Measurements from ENCODE around the gene KIF5C.
"Not testable (repeated sequence)": the region's sequence is repeated elsewhere in the genome, so short reads cannot be mapped to it uniquely, and the experiment has no call there.

KIF5C gene

DNA sequence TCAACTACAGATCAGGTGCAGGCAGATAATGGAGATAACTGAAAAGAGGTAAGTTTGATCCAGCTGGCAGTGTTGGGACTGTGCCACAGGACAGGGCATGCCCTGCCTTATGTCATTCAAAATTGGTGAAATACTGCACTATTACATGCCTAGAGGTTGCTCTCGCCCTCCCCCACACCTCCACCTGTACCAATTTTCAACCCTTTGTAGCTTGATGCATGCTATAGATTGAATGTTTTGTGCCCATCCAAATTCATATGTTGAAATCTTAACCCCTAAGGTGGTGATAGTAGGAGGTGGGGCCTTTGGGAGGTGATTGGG, 91.4 kb downstream of the KIF5C start:
- no peak for DNase-seq

DNA sequence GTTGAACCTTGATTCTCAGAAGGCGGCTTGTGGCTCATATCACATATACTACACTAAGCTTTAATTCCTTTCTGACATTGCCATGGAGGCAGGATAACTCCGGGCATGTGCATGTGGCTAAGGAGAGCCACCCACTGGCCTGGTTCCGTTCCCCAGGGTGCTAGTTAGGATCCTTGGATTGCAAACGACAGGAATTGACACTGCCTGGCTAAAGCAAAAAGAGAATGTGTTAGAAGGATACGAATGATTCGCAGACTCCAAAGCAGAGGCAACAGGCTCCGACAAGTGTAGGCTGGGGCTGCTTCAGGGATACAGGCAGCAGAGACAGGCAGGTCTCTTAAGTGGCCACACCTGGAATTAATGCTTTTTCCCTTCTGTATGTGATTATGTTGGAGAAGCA, 92.0 kb downstream of the KIF5C start:
- no peak for DNase-seq

DNA sequence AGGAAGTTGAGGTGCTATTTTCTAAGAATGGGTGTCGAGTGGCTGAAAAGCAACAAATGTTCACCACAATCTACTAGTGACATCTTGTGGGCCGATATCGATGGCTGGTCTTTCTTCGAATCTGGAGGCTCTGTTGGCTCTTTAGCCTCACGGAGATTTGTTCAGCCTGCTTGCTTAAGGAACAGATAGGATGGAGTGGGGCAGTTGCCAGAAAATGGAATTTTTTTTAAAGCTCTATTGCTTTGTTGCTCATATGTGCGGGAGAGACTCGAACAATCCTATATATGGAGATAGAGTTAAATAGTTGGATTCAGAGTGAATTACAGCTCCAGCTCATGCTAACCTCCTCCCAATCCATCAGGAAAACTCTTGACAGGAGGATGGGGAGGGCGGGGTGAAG, 92.6 kb downstream of the KIF5C start:
- peak; percentile 32 for DNase-seq

DNA sequence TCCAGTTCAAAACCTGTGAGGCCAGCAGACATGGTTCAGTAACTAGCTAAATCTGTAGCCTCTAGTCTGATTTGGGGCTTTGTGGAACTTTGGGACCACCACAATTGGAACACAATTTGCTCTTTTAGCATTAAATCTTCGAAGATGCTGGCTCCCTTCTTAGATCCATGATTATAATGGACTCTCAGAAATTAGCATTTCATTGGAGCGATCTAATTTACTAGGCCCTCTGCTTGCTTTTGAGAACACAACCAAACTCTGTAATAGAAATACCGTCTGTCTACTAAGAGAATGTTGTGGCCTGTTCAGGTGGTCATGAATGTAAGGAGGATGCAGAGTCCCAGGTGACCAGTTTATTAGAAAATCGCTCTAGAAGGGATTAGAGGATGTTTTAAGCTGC, 93.3 kb downstream of the KIF5C start:
- no peak for DNase-seq

DNA sequence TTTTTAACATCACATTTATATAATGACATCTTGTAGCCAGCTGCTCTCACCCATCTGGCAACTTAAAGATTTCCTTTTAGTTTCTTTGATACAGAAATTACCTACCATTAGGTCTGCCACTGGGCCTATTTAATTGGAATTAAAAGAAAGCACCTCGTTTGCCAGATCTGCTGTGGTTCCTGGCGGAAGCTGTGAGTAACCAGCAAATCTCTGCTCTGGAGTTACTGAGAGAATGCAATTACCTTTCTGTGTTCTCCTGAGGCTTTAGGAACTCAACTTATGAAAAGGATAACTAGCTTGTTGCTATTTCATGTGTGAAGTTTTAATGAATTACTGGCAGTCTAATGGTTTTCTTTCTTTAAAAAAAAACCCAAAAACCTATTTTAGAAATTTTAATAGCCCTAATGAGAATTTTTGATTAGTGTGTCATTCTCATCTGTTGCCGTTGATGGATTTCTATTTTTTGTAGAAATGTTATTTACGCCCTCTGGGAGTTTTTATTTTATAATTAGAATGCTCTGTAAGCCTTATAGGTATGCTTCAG, 93.8 kb downstream of the KIF5C start:
- DNase-seq = no peak

DNA sequence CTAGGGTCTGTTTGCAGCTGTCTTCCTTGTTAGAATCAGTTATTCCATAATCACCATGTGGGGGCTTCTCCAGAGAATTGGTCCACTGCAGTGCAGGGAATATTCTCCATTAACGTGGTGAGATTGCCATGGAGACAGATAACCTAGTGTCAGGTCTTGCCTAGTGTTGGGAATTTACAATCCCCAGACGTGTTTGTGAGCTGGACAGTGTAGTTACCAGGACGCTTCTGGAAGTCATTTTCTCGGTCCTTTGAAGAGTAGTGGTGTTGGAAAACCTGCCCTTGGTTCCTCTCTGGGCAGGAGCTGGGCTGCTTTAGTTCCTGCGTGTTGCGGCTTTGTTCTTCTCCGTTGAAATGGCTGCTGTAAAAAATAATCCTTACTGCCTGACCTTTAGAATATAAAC, 94.6 kb downstream of the KIF5C start:
- no peak for DNase-seq

DNA sequence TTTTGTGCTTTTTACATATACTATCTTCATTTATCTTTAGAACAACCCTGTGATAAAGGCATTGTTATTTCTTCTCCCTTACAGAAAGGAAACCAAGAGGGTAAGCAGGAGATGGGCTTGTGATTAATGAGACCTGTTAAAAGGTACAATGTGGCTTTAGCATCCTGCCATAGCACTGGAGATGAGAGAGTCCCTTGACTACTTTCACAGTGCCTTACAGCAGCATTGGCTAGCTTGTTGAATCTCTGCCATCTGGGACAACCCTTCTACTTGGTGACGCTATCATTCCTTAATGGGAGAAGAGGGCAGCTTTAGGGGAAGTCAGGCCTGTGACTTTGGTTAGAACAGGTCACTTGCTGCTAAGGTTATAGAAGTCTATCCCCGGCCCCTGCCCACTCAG, 95.4 kb downstream of the KIF5C start:
- DNase-seq = no peak

DNA sequence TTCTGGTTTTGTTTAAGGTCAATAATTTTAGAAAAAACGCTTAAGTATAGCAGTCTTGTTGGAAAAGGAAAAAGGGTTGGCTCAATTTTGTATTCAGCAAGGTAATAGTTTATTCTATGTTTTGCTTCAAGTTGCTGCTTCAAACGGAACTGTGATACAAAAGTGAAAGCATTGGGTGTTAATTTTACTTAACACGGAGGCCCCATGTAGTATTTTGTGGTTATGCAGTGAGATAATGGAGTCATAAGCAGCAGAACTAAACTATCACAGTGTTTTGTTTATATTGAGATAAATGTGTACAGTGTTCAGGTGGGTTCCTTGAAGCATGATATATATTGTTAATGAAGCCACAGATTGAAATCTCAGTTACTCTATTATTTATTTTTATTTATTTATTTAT, 96.5 kb downstream of the KIF5C start:
- DNase-seq = no peak

DNA sequence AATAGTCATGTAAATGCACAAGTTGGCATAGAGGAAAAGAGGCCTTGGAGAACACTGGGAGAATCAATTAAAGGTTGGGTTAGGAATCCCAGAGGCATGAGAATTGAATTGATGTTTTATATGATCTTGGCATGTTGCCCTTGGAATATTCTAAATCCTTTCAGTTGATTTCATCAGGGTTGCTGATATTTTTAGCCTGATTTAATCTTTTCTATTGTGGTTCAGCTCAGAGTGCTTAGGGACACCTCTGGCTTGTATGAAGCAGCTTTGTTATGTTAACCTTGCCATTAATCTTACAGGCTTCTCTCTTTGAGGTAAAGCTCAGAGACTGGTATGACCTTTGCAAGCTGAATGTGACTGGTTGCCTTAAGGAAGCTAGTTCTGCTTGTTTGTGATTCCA, 99.1 kb downstream of the KIF5C start:
- DNase-seq = no peak

DNA sequence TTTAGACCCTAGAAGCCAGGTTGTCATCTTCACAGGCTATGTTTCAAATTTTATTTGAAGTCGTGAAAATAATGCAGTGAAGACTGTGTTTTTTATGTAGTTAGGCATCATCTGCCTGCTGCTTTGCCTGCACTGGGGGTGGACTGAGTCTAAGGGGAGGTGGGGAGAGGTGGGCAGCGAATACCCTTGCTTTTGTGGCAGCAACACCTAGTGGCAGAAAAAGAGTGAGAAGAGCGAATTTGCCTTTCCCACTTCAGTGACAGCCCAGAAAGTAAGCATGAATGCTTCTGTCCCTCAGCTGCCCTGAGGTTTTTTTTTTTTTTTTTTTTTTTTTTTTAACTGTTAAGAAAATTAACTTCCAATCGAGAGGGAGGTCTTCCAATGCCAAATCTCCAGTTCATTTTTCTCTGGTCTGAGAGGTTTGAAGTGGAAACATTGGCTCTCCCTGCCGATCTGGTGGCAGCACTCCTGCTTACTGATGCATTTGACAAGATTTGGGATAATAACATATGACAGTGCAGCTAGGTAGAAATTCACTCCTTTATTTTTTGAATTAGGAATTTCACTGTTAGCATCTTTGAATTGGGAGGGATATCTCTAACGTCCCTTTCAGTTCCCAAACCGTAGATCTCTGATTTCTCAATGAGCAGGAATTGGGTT, 103.1 kb downstream of the KIF5C start:
- no peak for DNase-seq

DNA sequence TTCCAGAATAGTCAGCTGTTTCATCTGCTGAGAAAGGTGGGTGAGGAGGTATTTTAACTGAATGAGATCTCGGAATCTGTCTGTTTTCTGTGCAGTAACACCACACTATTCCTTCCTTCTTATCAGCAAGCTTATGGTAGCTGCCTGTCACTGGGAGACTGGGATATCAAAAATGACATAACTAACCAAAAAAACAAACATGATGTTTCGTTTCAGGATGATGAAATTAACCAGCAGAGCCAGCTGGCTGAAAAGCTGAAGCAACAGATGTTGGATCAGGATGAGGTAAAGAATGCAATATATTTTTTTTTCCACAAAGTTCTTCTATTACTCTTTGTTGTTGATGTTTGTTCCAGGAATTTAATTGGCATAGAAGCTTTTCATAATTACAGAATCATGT, 103.7 kb downstream of the KIF5C start:
- no peak for DNase-seq

DNA sequence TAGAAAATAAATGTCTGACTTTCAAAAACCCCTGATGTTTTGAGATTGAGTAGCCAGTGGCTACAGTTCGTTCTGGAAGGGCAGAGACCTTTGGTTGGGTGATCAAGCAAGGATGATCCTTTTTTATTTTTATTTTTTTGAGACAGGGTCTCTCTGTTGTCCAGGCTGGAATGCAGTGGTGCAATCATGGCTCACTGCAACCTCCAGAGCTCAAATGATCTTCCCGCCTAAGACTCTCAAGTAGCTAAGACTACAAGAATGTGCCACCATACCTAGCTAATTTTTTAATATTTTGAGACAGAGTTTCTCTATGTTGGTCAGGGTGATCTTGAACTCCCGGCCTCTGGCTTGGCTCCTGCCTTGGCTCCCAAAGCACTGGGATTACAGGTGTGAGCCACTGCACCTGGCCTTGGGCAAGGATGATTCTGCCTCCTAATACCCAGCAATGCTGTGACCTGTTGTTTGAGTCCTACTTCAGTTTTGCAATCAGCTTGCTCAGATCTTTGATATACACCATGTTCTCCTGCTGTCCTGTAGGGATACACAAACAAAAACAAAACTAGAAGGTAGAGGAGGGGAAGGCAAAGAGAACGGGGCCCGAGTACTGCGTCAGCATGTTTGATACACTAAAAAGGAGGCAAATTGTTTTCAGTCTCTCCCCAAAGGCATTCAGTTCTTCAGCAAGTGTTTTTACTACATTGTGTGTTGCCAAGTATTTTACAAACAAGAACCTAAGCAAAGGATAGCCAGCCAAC, 104.3 kb downstream of the KIF5C start:
- no peak for DNase-seq

DNA sequence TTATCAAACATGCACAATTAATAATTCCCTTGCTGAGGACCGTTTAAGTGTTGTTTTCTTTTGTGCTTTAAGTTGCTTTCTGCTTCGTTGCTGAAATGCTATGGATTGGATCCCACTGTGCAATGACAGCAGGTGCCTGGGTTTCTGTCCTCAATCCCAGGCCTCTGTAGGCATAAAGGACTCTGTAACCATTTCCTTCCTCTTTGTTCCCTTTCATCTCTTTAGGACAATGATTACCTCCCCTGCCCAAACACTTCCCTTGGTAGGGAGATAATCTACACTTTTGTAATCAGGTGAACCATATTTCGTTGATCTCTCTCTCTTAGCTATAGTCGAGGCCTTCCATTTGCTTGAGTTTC, 104.9 kb downstream of the KIF5C start:
- no peak for DNase-seq

DNA sequence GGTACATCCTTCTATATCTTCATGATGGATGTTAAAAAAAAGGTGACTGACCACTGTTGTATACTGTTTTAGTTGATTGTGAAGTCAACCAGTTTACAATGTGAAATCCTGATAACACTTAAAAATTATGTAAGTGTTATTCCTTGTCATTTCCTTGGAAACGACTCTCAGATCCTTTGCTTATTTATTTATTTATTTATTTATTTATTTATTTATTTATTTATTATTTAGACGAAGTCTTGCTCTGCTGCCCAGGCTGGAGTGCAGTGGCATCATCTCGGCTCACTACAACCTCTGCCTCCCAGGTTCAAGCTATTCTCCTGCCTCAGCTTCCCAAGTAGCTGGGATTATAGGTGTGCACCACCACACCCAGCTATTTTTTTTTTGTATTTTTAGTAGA, 105.5 kb downstream of the KIF5C start:
- DNase-seq = not testable (repeated sequence)

DNA sequence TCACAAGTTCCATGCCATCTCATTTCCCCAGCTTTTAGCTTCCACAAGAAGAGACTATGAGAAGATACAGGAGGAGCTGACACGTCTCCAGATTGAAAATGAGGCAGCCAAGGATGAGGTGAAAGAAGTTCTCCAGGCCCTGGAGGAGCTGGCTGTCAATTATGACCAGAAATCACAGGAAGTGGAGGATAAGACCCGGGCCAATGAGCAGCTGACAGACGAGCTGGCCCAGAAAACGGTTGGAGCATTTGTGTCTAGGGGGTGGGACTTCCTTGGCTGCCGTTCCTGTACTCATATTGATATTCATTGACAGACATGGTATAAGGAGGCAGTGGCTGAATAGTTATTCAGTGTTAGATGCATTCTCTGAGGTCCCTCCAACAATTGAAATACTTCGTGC, 106.3 kb downstream of the KIF5C start:
- DNase-seq = no peak

DNA sequence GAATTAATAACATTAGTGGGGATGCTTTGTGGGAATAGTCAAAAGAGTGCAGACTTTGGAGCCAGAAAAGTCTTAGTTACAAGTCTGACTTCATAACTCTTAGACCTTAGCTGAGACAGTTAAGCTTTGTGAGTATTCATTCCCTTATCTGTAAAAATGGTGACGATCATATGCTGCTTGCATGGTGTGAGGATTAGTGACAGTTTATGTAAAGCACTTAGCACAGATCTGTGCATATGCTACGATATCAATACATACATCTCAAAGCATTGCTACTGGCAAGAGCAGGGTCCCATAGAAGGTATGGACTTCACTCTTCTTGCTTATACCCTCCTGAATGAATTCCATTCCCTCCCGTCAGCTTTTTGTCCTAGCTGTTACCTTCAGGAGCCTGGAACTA, 106.8 kb downstream of the KIF5C start:
- DNase-seq = no peak

DNA sequence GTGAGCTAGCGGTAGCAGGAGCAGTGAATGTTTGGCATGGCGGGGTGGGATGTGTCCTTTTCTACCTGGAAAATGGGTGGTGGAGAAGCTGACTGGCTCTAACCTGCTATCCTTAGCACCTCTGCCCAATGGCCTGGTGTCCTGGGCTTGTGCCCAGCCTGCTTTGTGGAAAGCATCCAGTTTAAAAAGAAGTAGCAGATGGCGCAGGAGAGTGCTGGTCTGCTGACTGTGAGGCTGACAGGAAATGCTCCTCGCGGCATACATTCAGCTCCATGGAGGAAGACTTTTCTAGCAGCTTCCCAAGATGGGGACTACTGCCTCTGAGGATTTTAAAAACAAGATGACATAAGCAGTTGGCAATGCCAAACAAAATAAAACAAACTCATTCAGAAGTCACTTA, 107.3 kb downstream of the KIF5C start:
- DNase-seq = no peak

DNA sequence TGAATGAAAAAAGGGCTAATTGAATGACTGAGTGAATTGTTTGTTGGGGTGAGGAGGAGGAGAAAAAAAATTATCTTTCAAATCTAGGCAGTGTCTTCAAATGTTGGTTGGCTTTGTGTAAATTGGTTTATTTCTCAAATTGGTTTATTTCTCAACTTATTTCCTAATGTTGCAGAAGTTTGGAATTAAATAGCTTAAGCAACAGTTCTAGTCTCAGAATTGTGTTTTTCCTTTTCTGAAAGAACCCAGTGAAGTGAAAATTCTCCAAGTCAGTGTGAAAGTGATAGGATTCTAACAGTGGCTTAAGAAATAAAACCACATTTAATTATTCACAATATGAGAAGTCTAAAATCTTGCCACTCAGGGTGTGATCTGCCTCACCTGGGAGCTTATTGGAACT, 108.9 kb downstream of the KIF5C start:
- DNase-seq = no peak

DNA sequence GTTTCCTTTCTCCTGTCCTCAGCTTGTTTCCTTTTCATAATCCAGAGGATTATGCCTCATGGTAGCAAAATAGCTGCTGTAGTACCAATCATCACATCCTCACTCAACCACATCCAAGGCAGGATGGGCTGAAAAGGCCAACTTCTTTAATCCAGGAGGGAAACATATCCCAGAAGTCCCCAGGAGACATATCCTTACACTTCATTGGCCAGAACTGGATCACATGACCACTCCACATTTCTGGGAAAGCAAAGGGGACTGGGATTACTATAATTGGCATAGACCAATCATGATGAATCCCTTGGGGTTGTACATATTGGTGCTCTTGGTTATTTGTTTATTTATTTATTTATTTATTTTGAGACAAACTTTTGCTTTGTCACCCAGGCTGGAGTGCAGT, 109.4 kb downstream of the KIF5C start:
- no peak for DNase-seq

DNA sequence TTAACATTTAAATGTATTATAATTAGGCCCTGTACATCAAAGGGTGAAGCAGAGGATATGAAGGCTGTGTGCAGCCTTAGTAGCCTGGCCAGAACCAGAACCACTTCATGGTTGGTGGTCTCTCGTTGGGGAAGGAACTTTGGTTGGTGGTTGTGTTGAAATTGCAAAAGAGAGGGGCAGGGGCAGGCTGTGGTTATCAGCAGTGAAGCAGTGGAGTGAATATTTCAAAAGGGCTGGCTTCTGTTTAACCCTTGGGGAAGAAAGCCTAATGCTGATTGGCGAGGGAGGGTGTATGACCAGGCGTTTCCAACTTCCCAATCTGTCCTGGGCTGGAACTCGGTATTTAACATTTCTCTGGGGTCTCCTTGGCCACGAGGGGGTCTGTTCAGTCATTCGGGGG, 112.3 kb downstream of the KIF5C start:
- no peak for DNase-seq

DNA sequence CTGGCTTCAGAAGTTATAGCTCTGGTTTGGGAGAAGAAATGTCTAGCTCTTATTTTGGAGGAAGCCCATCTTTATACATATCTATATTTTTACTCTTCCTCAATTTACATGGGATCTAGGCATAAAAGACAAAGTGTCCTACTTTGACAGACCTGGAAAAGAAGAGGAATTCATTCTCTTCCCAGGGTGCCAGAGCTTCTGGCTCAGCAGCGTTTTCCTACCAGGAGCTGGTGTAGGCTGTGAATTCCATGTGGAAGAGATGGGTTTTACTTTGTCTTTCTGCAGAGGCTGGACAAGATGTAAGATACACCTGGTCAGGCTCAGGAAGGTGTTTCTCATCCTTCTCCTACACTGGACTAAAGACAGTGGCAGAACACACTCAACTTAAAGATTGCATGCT, 113.3 kb downstream of the KIF5C start:
- DNase-seq = no peak

DNA sequence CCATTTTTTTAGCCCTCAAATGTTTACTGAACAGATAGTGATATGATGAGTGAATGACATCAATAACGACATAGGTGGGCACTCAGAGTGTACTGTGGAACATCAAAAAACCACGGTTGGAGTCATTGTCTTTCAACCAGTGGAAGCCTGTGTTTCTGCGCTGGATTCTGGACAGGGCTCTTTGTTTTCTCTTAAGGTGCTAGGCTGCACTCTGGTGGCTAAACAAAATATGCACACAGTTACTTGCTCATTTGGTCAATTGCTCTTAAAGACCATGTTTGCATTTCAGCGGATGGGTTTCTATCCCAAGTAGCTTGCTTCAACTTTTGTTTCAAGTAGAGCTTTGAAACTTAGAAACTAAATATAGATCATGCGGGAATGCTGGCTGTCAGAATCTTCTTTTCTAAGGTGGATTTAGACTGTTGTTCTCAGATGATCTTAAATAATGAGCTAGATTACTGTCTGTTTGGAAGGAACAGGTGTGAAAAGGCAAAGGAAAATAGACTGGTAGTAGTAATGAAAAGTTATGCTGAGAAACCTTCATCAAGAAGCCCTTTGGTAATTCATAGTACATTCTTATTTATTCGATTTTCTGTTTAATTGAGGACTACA, 115.0 kb downstream of the KIF5C start:
- peak; percentile 76 for DNase-seq

DNA sequence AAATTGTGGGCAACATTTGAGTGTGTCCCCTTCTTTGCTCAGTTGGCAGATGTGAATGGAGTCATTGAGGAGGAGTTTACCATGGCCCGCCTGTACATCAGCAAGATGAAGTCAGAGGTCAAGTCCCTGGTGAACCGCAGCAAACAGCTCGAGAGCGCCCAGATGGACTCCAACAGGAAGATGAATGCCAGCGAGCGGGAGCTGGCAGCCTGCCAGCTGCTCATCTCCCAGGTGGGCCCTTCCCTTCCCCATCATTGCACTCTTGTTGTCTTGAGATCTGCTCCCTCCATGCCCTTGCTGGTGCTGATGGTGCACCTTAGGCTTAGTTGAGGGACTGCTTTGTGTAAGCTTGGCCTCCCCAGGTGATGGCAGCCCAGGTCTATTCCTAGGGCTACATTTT, 115.9 kb downstream of the KIF5C start:
- no peak for DNase-seq

DNA sequence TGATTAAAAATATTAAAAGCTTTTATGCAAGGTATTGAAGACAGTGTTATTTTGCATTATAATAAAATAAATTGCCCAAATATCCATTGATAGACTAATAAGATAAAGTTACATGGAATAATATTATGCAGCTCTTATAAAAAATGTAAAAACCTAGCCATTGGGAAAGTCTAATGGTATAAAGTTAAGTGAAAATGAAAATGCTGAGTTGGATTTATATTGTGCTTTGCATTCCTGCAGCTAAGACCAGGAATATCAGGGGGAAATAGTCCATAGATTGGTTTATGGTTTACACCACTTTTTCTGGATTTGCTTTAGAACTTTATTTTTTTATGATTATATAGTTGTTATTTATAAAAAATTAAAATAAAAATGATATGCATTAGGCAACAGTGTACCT, 117.4 kb downstream of the KIF5C start:
- DNase-seq = no peak

DNA sequence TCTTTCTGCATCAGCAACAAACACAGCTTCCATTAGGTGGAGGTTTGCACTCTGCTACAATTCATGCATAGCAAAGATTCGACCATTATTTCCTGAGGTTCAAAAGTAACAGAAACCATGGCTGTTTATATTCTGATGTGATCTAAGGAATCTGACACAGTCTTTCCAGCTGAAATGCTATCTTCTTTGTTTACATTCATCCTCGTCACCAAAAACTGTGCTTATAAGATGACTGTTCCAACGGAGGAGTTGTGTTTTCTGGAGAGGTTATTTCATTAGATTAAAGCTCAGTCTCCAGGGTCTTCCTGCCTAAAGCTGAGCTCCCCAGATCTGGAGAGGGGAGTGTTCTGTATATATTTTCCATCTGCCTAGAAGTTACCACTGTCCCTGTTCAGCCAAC, 118.3 kb downstream of the KIF5C start:
- no peak for DNase-seq

Data from midbrain (tissue), 1 donor.